Measurements from ENCODE around the gene CLTC.
"Not testable (repeated sequence)": the region's sequence is repeated elsewhere in the genome, so short reads cannot be mapped to it uniquely, and the experiment has no call there.

Gene CLTC

GRCh38 chr17:59633658-59634359, 14.1 kb downstream of the CLTC start:
- no peak for DNase-seq (ENCODE audit: low read depth, low spot score)

- DNase-seq (ENCODE audit: low read depth, low spot score) = no peak
These were observed 15.2 kb downstream of the CLTC start for GRCh38 chr17:59634632-59635541.

- DNase-seq (ENCODE audit: low read depth, low spot score) = no peak
These were observed 18.1 kb downstream of the CLTC start for GRCh38 chr17:59637611-59638310.

- no peak for DNase-seq (ENCODE audit: low read depth, low spot score)
These were observed 18.9 kb downstream of the CLTC start for GRCh38 chr17:59638553-59638952.

GRCh38 chr17:59641799-59642484, 22.2 kb downstream of the CLTC start:
- no peak for DNase-seq (ENCODE audit: low read depth, low spot score)

GRCh38 chr17:59642565-59642964, 22.9 kb downstream of the CLTC start:
- DNase-seq (ENCODE audit: low read depth, low spot score) = no peak

GRCh38 chr17:59643159-59644140, 23.8 kb downstream of the CLTC start:
- no peak for DNase-seq (ENCODE audit: low read depth, low spot score)

GRCh38 chr17:59647288-59647687, 27.6 kb downstream of the CLTC start:
- DNase-seq (ENCODE audit: low read depth, low spot score) = no peak

- DNase-seq (ENCODE audit: low read depth, low spot score) = no peak
These were observed 30.2 kb downstream of the CLTC start for GRCh38 chr17:59649886-59650285.

- DNase-seq (ENCODE audit: low read depth, low spot score) = no peak
These were observed 30.9 kb downstream of the CLTC start for GRCh38 chr17:59650642-59651041.

GRCh38 chr17:59651346-59651745, 31.7 kb downstream of the CLTC start:
- no peak for DNase-seq (ENCODE audit: low read depth, low spot score)

- no peak for DNase-seq (ENCODE audit: low read depth, low spot score)
These were observed 32.4 kb downstream of the CLTC start for GRCh38 chr17:59652119-59652518.

GRCh38 chr17:59656624-59657023, 36.9 kb downstream of the CLTC start:
- not testable (repeated sequence) for DNase-seq (ENCODE audit: low read depth, low spot score)

GRCh38 chr17:59666235-59666634, 46.5 kb downstream of the CLTC start:
- DNase-seq (ENCODE audit: low read depth, low spot score) = no peak

GRCh38 chr17:59668816-59669215, 49.1 kb downstream of the CLTC start:
- DNase-seq (ENCODE audit: low read depth, low spot score) = no peak

- DNase-seq (ENCODE audit: low read depth, low spot score) = no peak
These were observed 49.7 kb downstream of the CLTC start for GRCh38 chr17:59669411-59669810.

- no peak for DNase-seq (ENCODE audit: low read depth, low spot score)
These were observed 50.2 kb downstream of the CLTC start for GRCh38 chr17:59669944-59670343.

- DNase-seq (ENCODE audit: low read depth, low spot score) = no peak
These were observed 51.7 kb downstream of the CLTC start for GRCh38 chr17:59671386-59671785.

GRCh38 chr17:59675231-59675630, 55.5 kb downstream of the CLTC start:
- no peak for DNase-seq (ENCODE audit: low read depth, low spot score)

GRCh38 chr17:59676716-59677115, 57.0 kb downstream of the CLTC start:
- DNase-seq (ENCODE audit: low read depth, low spot score) = no peak

Data from iPS DF 19.7 (cell line).